Activated T-helper 1 cell treated with anti-CD3 and anti-CD28 coated beads, Interleukin-12 subunit alpha, Interleukin-12 subunit beta, Interleukin-2, Interleukin-4 antibody, amounts not matched to agents 30 ng/mL and 10 ng/mL and 1 ng/mL, durations not matched to agents 14 hours and 24 hours and 36 hours (primary cell): ENCODE results near the gene USP26. TPM values are rescaled to one million over a fixed set of nuclear protein-coding genes. Genes with fewer than 3 reads are reported as not detected.
"Not testable (repeated sequence)": the region's sequence is repeated elsewhere in the genome, so short reads cannot be mapped to it uniquely, and the experiment has no call there.

ENCODE experiments used
- DNase-seq: peaks from one replicate; pipeline ENCODE4 v3.0.0; 2021; ENCODE audit warnings: low spot score
- H3K27ac Mint-ChIP-seq: one replicate; pipeline ENCODE4 v1.8.0; 2021; ENCODE audit warnings: mild to moderate bottlenecking, mixed read lengths
- H3K27me3 Mint-ChIP-seq: one replicate; pipeline ENCODE4 v1.8.0; 2022; ENCODE audit warnings: mild to moderate bottlenecking, moderate library complexity, mixed read lengths; ENCODE audit not compliant: insufficient read depth
- H3K36me3 Mint-ChIP-seq: one replicate; pipeline ENCODE4 v1.8.0; 2021; ENCODE audit warnings: low read depth, mixed read lengths
- H3K4me1 Mint-ChIP-seq: one replicate; pipeline ENCODE4 v1.8.0; 2021; ENCODE audit warnings: low read depth, mixed read lengths
- H3K4me3 Mint-ChIP-seq: one replicate; pipeline ENCODE4 v1.8.0; 2021; ENCODE audit warnings: mild to moderate bottlenecking, moderate library complexity, mixed read lengths
- H3K9me3 Mint-ChIP-seq: one replicate; pipeline ENCODE4 v1.8.0; 2021; ENCODE audit warnings: mixed read lengths
- intact Hi-C: fragments of 100-400 bp; cut with micrococcal nuclease; formaldehyde crosslinking; loops from one replicate; pipeline ENCODE4 v1.15.1; 2024
- total RNA-seq: library from RNA; stranded (reverse); gene quantifications from 2 replicates; pipeline ENCODE4 v1.2.3, GENCODE V29; 2022

The USP26 gene
- total RNA-seq, 1 donor from 2014 or later: not detected

DNA sequence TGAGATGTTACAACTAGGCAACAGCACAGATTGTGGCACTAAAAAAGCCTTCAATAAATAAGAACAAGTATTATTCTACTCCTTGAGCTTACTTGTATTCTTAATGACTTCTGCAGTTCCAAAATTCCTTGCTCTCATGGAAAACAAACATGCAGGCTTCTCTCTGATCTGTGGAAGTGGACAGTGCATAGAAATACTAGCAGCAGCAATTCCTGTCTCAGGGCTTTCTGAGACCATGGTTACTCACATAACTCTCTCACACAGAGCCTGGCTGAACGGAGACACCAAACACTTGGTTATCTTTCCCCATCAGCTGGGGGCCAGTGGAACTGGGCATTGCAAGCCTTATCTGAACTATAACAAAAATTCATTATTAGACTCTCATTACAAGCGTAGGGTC, 106.1 kb downstream of the USP26 start:
- Mint-ChIP-seq H3K36me3 (no peaks in the 10 kb centered on the region), H3K27me3 (no peaks in the 10 kb centered on the region), H3K9me3 (no peaks in the 10 kb centered on the region), H3K4me1 (no peaks in the 10 kb centered on the region), H3K4me3 (no peak overlapping the region), H3K27ac (no peak overlapping the region)
- intact Hi-C loops: no loop called here
- DNase-seq: no peak

DNA sequence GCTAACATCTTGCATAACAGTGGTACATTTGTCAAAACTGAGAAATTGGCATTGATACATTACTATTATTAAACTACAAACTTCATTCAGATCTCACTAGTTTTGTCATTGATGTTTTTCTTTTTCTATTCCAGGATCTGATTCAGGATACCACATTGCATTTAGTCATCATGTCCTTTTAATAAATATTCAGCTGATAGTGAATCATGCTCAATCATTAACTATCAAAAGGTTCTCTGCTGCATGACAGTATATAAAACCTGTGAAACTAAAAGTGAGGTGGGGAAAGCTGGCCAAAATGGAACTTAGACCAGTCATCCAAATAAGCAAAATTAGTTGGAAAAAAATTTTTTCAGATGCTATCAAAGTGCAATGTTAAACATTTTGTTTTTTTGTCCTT, 110.4 kb downstream of the USP26 start:
- peaks cover 3% of the 10 kb centered on the region for H3K27me3 Mint-ChIP-seq

DNA sequence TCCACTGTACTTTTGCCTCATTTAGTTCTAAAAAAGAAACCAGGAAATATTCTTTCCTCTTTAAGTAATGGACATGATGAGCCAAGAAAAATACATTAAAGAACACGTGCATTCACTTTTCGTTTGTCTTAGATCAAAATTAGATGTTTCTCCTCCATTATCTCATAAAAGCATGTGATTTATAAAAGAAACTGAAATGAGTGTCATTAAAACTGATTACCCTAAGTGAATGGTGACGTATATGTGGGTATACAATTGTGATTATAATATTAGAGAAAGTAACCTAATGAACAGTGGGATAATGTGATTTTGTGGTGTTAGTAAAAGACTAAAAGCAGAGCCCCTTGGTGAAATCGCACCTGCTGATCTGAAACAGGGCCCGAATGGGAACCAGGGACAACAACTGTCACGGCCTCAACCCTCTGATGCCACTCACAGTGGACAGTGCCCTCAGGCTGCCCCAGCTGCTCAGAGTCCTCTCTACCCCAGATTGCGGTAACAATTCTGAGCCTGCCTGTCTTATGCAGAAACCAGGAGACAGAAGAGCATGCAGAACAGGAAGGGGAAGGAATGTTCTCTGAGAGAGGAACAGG, 112.8 kb downstream of the USP26 start:
- DNase-seq: no peak
- Mint-ChIP-seq H3K4me3 (no peak overlapping the region), H3K27ac (no peak overlapping the region), H3K27me3 (peaks cover 3% of the 10 kb centered on the region), H3K36me3 (no peaks in the 10 kb centered on the region), H3K9me3 (no peaks in the 10 kb centered on the region), H3K4me1 (no peaks in the 10 kb centered on the region)
- intact Hi-C loops: no loop called here

More for the DNA sequence above, 110.4 kb downstream of the USP26 start:
- DNase-seq: no peak
- intact Hi-C loops: no loop called here
- Mint-ChIP-seq H3K36me3 (no peaks in the 10 kb centered on the region), H3K4me1 (no peaks in the 10 kb centered on the region), H3K9me3 (no peaks in the 10 kb centered on the region), H3K4me3 (no peak overlapping the region), H3K27ac (no peak overlapping the region)

DNA sequence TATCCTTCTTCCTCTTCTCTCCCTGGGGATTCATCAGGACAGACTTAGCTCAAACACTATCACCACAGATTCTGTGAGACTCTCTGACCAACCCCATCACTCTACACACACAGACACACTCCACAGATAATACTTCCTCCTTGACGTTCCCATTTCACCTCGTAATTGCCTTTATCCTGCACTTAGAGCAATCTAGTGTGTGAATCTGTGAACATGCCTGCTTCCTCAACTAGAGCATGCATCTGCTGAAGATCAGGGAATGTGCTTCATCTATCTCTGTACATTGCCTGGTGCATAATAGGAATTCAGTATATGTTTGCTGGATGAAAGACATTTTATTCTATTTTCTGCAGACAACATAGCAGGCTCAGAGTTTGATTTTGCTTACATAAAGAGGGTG, 113.4 kb downstream of the USP26 start:
- peaks cover 3% of the 10 kb centered on the region for H3K27me3 Mint-ChIP-seq
- DNase-seq: no peak
- no peaks in the 10 kb centered on the region for H3K9me3 Mint-ChIP-seq
- no peak overlapping the region for H3K4me3 Mint-ChIP-seq
- intact Hi-C loops: no loop called here
- no peaks in the 10 kb centered on the region for H3K36me3 Mint-ChIP-seq
- H3K4me1 Mint-ChIP-seq: no peaks in the 10 kb centered on the region
- no peak overlapping the region for H3K27ac Mint-ChIP-seq

DNA sequence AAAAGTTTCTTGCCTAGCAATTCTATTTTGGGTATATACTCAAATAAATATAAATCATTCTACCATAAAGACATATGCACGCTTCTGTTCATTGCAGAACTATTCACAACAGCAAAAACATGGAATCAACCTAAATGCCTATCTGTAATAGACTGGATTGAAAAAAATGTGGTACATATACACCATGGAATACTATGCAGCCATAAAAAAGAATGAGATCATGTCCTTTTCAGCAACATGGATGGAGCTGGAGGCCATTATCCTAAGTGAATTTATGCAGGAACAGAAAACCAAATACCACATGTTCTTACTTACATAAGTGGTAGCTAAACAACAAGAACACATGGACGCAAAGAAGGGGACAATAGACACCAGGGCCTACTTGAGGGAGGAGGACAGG, 116.9 kb downstream of the USP26 start:
- DNase-seq, intact Hi-C loops, H3K36me3 Mint-ChIP-seq, H3K27ac Mint-ChIP-seq, H3K4me1 Mint-ChIP-seq, H3K4me3 Mint-ChIP-seq, H3K27me3 Mint-ChIP-seq, H3K9me3 Mint-ChIP-seq: not testable (repeated sequence)

Other genes with a start within 250 kb of the USP26 start
- 1.1 TPM in 2 replicates for gene HS6ST2, start 138.5 kb downstream of the USP26 start, total RNA-seq
- not detected in 2 replicates for gene TFDP3, start 121.2 kb upstream of the USP26 start, total RNA-seq